OCI-LY1 (cell line): Measurements from ENCODE around the gene NUP133.

Experiments used
- H2AFZ ChIP-seq: fragments of 200-600 bp; sonication (generic), shearing (Covaris generic); 2 replicates; pipeline ENCODE4 v1.6.0; 2014; ENCODE audit warnings: antibody characterized with exemption, mild to moderate bottlenecking, low read length
- H3F3A ChIP-seq: fragments of 200-600 bp; sonication (generic), shearing (Covaris generic); 2 replicates; pipeline ENCODE4 v1.6.0; 2014; ENCODE audit warnings: mild to moderate bottlenecking, antibody characterized with exemption, low read length, moderate library complexity; ENCODE audit not compliant: insufficient read depth
- H3K27ac ChIP-seq: fragments of 200-600 bp; sonication (generic); 2 replicates; pipeline ENCODE4 v1.5.1; 2014; ENCODE audit warnings: low read length, mixed run types, mild to moderate bottlenecking, low read depth; ENCODE audit not compliant: poor library complexity, severe bottlenecking
- H3K27me3 ChIP-seq: fragments of 200-600 bp; sonication (generic); 2 replicates; pipeline ENCODE4 v1.6.0; 2014; ENCODE audit warnings: antibody characterized with exemption, mild to moderate bottlenecking, low read length, moderate library complexity; ENCODE audit not compliant: insufficient read depth
- H3K36me3 ChIP-seq: fragments of 200-600 bp; sonication (generic); 2 replicates; pipeline ENCODE4 v1.6.1; 2014; ENCODE audit warnings: mild to moderate bottlenecking, antibody characterized with exemption, low read length, moderate library complexity, mixed read lengths; ENCODE audit not compliant: insufficient read depth
- H3K4me1 ChIP-seq: fragments of 200-600 bp; sonication (generic); 2 replicates; pipeline ENCODE4 v1.5.1; 2014; ENCODE audit warnings: mild to moderate bottlenecking, low read length, moderate library complexity; ENCODE audit not compliant: insufficient read depth, severe bottlenecking
- H3K4me2 ChIP-seq: fragments of 200-600 bp; sonication (generic), shearing (Covaris generic); 2 replicates; pipeline ENCODE4 v1.6.1; 2014; ENCODE audit warnings: low read length
- H3K4me3 ChIP-seq: fragments of 200-600 bp; sonication (generic); 2 replicates; pipeline ENCODE4 v1.5.1; 2014; ENCODE audit warnings: low read length, low read depth, mild to moderate bottlenecking, mixed read lengths; ENCODE audit not compliant: poor library complexity, severe bottlenecking
- H3K79me2 ChIP-seq: fragments of 200-600 bp; shearing (Covaris generic); 2 replicates; pipeline ENCODE4 v1.6.1; 2016; ENCODE audit warnings: mixed run types, low read length, mixed read lengths; ENCODE audit not compliant: insufficient read depth
- H3K9ac ChIP-seq: fragments of 200-600 bp; sonication (generic), shearing (Covaris generic); 2 replicates; pipeline ENCODE4 v1.6.1; 2014; ENCODE audit warnings: mild to moderate bottlenecking, low read length, mixed read lengths
- H3K9me2 ChIP-seq: fragments of 200-600 bp; sonication (generic), shearing (Covaris generic); 2 replicates; pipeline ENCODE4 v1.6.1; 2014; ENCODE audit warnings: low read depth, mild to moderate bottlenecking, low read length, mixed read lengths
- H3K9me3 ChIP-seq: fragments of 200-600 bp; shearing (Covaris generic); 2 replicates; pipeline ENCODE4 v1.6.1; 2014; ENCODE audit warnings: low read length, mixed read lengths
- H4K20me1 ChIP-seq: fragments of 200-600 bp; sonication (generic), shearing (Covaris generic); 2 replicates; pipeline ENCODE4 v1.6.0; 2016; ENCODE audit warnings: mild to moderate bottlenecking, low read length; ENCODE audit not compliant: insufficient read depth
- EZH2 ChIP-seq: fragments of 200-600 bp; sonication (generic), shearing (Covaris generic); IDR thresholded peaks from 2 replicates; pipeline ENCODE4 v1.8.0; 2017; ENCODE audit warnings: borderline replicate concordance, mixed run types, mild to moderate bottlenecking, antibody characterized with exemption, low read length, moderate library complexity, mixed read lengths
- TF ChIP-seq, protein P1 (sequence below): fragments of 200-600 bp; sonication (generic), shearing (Covaris generic); IDR thresholded peaks from 2 replicates; pipeline ENCODE4 v1.5.1; 2017; ENCODE audit warnings: mild to moderate bottlenecking, antibody characterized with exemption, low read length, moderate library complexity, mixed read lengths

The NUP133 gene

DNA sequence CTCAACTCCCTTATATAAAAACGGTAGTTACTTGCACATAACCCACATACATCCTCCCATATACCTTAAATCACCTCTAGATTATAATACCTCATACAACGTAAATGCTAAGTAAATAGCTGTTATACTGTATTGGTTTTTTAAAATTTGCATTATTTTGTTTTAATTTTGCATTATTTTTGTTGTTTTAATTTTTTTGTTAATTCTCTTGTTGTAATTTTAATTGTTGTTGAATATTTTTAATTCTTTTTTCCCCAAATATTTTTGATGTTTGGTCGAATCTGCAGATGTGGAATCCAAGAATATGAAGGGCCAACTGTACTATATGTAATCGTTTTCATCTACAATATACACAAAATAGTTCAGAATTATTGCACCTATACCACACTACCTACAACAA, 50.7 kb downstream of the NUP133 start:
- H3K27ac ChIP-seq: no peak overlapping the region
- H3F3A ChIP-seq: no peaks in the 10 kb centered on the region
- H3K4me1 ChIP-seq: no peaks in the 10 kb centered on the region
- H4K20me1 ChIP-seq: no peaks in the 10 kb centered on the region
- no peaks in the 10 kb centered on the region for H3K27me3 ChIP-seq
- H3K9me3 ChIP-seq: no peaks in the 10 kb centered on the region
- no peak overlapping the region for H3K4me3 ChIP-seq
- H3K79me2 ChIP-seq: no peaks in the 10 kb centered on the region
- H3K36me3 ChIP-seq: peaks cover 75% of the 10 kb centered on the region
- TF ChIP-seq, protein P1, sequence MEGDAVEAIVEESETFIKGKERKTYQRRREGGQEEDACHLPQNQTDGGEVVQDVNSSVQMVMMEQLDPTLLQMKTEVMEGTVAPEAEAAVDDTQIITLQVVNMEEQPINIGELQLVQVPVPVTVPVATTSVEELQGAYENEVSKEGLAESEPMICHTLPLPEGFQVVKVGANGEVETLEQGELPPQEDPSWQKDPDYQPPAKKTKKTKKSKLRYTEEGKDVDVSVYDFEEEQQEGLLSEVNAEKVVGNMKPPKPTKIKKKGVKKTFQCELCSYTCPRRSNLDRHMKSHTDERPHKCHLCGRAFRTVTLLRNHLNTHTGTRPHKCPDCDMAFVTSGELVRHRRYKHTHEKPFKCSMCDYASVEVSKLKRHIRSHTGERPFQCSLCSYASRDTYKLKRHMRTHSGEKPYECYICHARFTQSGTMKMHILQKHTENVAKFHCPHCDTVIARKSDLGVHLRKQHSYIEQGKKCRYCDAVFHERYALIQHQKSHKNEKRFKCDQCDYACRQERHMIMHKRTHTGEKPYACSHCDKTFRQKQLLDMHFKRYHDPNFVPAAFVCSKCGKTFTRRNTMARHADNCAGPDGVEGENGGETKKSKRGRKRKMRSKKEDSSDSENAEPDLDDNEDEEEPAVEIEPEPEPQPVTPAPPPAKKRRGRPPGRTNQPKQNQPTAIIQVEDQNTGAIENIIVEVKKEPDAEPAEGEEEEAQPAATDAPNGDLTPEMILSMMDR: no peak
- no peak for TF ChIP-seq EZH2
- no peak overlapping the region for H3K9ac ChIP-seq
- H3K4me2 ChIP-seq: no peak overlapping the region
- no peaks in the 10 kb centered on the region; the same call in 1 of the 2 replicates for H3K9me2 ChIP-seq
- H2AFZ ChIP-seq: no peak overlapping the region

DNA sequence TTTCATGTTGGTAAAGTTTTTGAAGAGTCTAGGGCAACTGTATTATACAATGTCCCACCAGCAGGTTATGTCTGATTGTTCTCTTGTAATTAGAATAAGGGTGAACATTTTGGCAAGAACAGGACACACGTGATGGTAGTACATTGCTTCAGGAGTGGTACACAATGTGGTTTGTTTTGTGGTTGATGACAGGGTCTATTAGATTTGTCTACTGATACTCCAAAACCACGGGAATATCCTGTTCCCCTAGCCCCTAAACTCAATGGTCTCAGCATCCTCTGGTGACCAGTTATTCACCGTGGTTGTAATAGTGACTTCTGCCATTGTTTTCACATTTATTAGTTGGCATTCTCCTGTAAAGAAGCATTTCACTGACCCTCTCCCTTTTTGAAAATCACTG, 52.1 kb downstream of the NUP133 start:
- Histone ChIP-seq H3K27me3 (no peaks in the 10 kb centered on the region), H3K4me3 (no peak overlapping the region), H3K36me3 (peaks cover 75% of the 10 kb centered on the region), H4K20me1 (no peaks in the 10 kb centered on the region), H3K9me2 (no peaks in the 10 kb centered on the region; the same call in 1 of the 2 replicates), H2AFZ (no peak overlapping the region), H3F3A (no peaks in the 10 kb centered on the region), H3K4me1 (no peaks in the 10 kb centered on the region), H3K27ac (no peak overlapping the region), H3K9ac (no peak overlapping the region), H3K4me2 (no peak overlapping the region), H3K79me2 (no peaks in the 10 kb centered on the region), H3K9me3 (no peaks in the 10 kb centered on the region)
- no peak for TF ChIP-seq EZH2

DNA sequence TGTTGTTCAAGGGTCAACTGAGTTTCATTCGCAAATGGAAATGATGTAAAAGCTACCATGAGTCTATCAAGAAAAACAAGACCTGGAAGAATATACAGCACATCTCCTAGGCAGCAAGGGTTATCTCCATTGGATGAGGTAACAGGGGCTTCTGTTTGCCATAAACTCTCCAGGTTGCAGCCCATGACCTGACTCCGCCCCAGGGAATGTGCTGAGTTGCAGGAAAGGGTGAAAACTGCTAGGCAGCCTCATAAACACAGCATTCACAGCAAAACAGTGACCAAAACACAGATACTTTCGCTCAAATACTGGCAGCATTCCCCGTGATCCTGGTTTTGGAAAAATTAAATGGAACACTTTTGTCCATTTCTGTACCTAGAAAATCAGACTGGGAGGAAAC, 54.1 kb downstream of the NUP133 start:
- Histone ChIP-seq H3K4me3 (no peak overlapping the region), H3K36me3 (peaks cover 67% of the 10 kb centered on the region), H3K79me2 (no peaks in the 10 kb centered on the region), H4K20me1 (no peaks in the 10 kb centered on the region), H3K9ac (no peak overlapping the region), H3F3A (no peaks in the 10 kb centered on the region), H3K9me3 (no peaks in the 10 kb centered on the region), H3K27ac (no peak overlapping the region), H2AFZ (no peak overlapping the region), H3K9me2 (no peaks in the 10 kb centered on the region; the same call in 1 of the 2 replicates), H3K4me2 (no peak overlapping the region), H3K27me3 (no peaks in the 10 kb centered on the region), H3K4me1 (no peaks in the 10 kb centered on the region)
- TF ChIP-seq, protein P1: no peak
- TF ChIP-seq EZH2: no peak
